GM12878 (cell line): Measurements from ENCODE around the gene TAF10. TPM values are rescaled to one million over a fixed set of nuclear protein-coding genes. Genes with fewer than 3 reads are reported as not detected.

Source experiments
- CBFB ChIP-seq: IDR thresholded peaks from 2 replicates; pipeline ENCODE4 v1.6.1; 2016; ENCODE audit warnings: antibody characterized with exemption, low read depth
- CBX3 ChIP-seq: fragments of 200-600 bp; sonication (generic); IDR thresholded peaks from 2 replicates; pipeline ENCODE4 v1.6.1; 2016; ENCODE audit warnings: low read depth, borderline replicate concordance
- ETV6 ChIP-seq, 2 experiments: fragments of 450-650 bp in 1 of 2; IDR thresholded peaks in 1 of 2; conservative IDR thresholded peaks in 1 of 2; 2 replicates each; pipeline ENCODE4 v1.6.1; 2014; ENCODE audit warnings: antibody characterized with exemption in 1 of 2, borderline replicate concordance in 1 of 2, low read depth in 1 of 2, mild to moderate bottlenecking in 1 of 2, moderate library complexity in 1 of 2
- FOXK2 ChIP-seq: fragments of 450-650 bp; IDR thresholded peaks from 2 replicates; pipeline ENCODE4 v1.6.1; 2017; ENCODE audit warnings: mild to moderate bottlenecking, moderate library complexity
- LARP7 ChIP-seq: fragments of 450-650 bp; IDR thresholded peaks from 2 replicates; pipeline ENCODE4 v1.6.1; 2017; ENCODE audit warnings: mild to moderate bottlenecking
- MXI1 ChIP-seq: fragments of 150-350 bp; IDR thresholded peaks from 2 replicates; pipeline ENCODE4 v1.6.1; 2011; ENCODE audit warnings: low read depth, mild to moderate bottlenecking, inconsistent platforms, low read length, improper control_type of control experiment
- MYB ChIP-seq: fragments of 150-350 bp; IDR thresholded peaks from 2 replicates; pipeline ENCODE4 v1.6.1; 2014; ENCODE audit warnings: mild to moderate bottlenecking, low read depth, low read length, borderline replicate concordance
- MYC ChIP-seq: IDR thresholded peaks from 2 replicates; pipeline ENCODE4 v1.6.1; 2011; ENCODE audit warnings: mild to moderate bottlenecking, low read length, moderate library complexity, inconsistent platforms; ENCODE audit not compliant: insufficient read depth, insufficient replicate concordance, insufficient read length, severe bottlenecking
- PAX8 ChIP-seq: fragments of 450-650 bp; IDR thresholded peaks from 2 replicates; pipeline ENCODE4 v1.6.1; 2017; ENCODE audit warnings: mild to moderate bottlenecking, moderate library complexity
- RUNX3 ChIP-seq: IDR thresholded peaks from 2 replicates; pipeline ENCODE4 v1.6.1; 2012; ENCODE audit warnings: low read length, inconsistent platforms
- SIN3A ChIP-seq: IDR thresholded peaks from 2 replicates; pipeline ENCODE4 v1.6.1; 2012; ENCODE audit warnings: low read depth, low read length, improper control_type of control experiment
- SMARCA5 ChIP-seq: fragments of 450-650 bp; IDR thresholded peaks from 2 replicates; pipeline ENCODE4 v1.6.1; 2017; ENCODE audit warnings: mild to moderate bottlenecking
- SRF ChIP-seq, 2 experiments: IDR thresholded peaks; 2 replicates each; pipeline ENCODE4 v1.6.1; 2011; ENCODE audit warnings: low read depth in 2 of 2, low read length in 2 of 2, mild to moderate bottlenecking in 1 of 2, moderate library complexity in 1 of 2
- SUZ12 ChIP-seq: fragments of 200-600 bp; sonication (generic); IDR thresholded peaks from one replicate; pipeline ENCODE4 v1.6.1; 2018; ENCODE audit warnings: antibody characterized with exemption, mild to moderate bottlenecking; ENCODE audit not compliant: unreplicated experiment
- polyA plus RNA-seq, 11 experiments: library from polyadenylated mRNA; depleted of rRNA in 4 of 11; unstranded in 6 of 11; stranded (reverse) in 5 of 11; fragments of >200 nt; fragmentation: Nextera tagmentation in 4 of 11; fragmentation: Illumina TruSeq in 1 of 11; extraction: Ambion mirVana in 4 of 11; extraction: Trizol in 1 of 11; gene quantifications; 1 replicate in 1 of 11; 2 replicates in 10 of 11; pipeline versions ENCODE4 v1.2.1 to v1.2.3, GENCODE V29; 2011 to 2016; ENCODE audit warnings: inconsistent platforms in 2 of 11, missing spikeins in 2 of 11, low read depth in 1 of 11
- total RNA-seq, 4 experiments: library from RNA; depleted of rRNA in 3 of 4; stranded (reverse); fragments of >200 nt in 3 of 4; fragmentation: Illumina TruSeq in 1 of 4; extraction: Trizol in 1 of 4; gene quantifications; 2 replicates each; pipeline versions ENCODE4 v1.2.1 to v1.2.3, GENCODE V29; 2013 to 2021
- TF ChIP-seq, protein P1 (sequence below): IDR thresholded peaks from 2 replicates; pipeline ENCODE4 v1.6.1; 2012; ENCODE audit warnings: improper control_type of control experiment, low read depth, low read length; ENCODE audit not compliant: insufficient replicate concordance
- TF ChIP-seq, protein P2 (sequence below): fragments of 450-650 bp; IDR thresholded peaks from 2 replicates; pipeline ENCODE4 v1.6.1; 2017; ENCODE audit warnings: borderline replicate concordance
- TF ChIP-seq, protein P3 (sequence below): fragments of 450-650 bp; IDR thresholded peaks from 2 replicates; pipeline ENCODE4 v1.6.1; 2016; ENCODE audit warnings: mild to moderate bottlenecking
- TF ChIP-seq, protein P4 (sequence below): fragments of 450-650 bp; IDR thresholded peaks from 2 replicates; pipeline ENCODE4 v1.6.1; 2018; ENCODE audit warnings: mild to moderate bottlenecking, low read depth, moderate library complexity; ENCODE audit not compliant: partially characterized antibody

Gene TAF10
- total and polyA plus RNA-seq, 10 of the 15 experiments (the other 5 are each of a cell fraction or from before 2014, with no cell fraction given), result 26.7 to 251 (median 149) TPM

DNA sequence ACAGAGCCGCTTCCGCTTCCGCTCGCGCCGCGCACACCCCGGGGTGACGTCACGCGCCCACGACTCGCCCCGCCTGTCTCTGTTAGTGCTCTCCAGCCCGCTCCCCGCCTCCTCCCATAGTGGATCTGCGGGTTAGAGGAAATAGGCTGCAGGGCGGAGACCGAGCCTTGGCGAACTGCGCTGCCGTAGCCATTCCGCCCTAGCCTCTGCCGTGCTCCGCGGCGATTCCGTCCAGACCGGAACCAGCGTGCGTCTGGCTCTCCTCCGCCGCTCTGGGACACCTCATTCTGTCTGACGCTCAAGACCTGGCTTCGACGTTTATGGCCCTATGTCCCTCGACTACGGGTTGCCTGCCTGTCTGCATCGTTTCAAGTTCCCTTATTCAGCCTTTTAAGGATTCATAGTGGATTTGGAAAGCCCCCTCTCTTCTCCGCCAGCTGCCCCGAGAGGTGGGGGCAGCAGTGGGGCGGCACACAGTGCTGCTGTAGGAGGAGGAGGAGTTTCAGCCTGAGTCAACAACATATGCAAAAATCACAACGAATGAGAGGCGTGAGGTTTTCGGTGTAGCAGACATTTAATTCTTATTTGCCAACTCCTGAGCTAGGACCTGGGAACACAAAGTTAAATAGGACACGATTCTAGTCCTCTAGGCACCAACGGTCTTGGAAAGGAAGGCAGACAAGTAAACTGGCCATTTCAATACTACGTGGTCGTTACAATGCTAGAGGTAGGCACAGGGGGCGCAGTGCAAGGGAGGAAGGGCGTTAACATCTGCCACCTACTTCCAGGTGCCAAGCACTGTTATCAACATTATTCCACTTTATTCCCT lies at the start of gene TAF10 (continued):
- TF ChIP-seq, protein P1, sequence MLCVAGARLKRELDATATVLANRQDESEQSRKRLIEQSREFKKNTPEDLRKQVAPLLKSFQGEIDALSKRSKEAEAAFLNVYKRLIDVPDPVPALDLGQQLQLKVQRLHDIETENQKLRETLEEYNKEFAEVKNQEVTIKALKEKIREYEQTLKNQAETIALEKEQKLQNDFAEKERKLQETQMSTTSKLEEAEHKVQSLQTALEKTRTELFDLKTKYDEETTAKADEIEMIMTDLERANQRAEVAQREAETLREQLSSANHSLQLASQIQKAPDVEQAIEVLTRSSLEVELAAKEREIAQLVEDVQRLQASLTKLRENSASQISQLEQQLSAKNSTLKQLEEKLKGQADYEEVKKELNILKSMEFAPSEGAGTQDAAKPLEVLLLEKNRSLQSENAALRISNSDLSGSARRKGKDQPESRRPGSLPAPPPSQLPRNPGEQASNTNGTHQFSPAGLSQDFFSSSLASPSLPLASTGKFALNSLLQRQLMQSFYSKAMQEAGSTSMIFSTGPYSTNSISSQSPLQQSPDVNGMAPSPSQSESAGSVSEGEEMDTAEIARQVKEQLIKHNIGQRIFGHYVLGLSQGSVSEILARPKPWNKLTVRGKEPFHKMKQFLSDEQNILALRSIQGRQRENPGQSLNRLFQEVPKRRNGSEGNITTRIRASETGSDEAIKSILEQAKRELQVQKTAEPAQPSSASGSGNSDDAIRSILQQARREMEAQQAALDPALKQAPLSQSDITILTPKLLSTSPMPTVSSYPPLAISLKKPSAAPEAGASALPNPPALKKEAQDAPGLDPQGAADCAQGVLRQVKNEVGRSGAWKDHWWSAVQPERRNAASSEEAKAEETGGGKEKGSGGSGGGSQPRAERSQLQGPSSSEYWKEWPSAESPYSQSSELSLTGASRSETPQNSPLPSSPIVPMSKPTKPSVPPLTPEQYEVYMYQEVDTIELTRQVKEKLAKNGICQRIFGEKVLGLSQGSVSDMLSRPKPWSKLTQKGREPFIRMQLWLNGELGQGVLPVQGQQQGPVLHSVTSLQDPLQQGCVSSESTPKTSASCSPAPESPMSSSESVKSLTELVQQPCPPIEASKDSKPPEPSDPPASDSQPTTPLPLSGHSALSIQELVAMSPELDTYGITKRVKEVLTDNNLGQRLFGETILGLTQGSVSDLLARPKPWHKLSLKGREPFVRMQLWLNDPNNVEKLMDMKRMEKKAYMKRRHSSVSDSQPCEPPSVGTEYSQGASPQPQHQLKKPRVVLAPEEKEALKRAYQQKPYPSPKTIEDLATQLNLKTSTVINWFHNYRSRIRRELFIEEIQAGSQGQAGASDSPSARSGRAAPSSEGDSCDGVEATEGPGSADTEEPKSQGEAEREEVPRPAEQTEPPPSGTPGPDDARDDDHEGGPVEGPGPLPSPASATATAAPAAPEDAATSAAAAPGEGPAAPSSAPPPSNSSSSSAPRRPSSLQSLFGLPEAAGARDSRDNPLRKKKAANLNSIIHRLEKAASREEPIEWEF, result no peak
- no peak for TF ChIP-seq FOXK2
- TF ChIP-seq, protein P2, sequence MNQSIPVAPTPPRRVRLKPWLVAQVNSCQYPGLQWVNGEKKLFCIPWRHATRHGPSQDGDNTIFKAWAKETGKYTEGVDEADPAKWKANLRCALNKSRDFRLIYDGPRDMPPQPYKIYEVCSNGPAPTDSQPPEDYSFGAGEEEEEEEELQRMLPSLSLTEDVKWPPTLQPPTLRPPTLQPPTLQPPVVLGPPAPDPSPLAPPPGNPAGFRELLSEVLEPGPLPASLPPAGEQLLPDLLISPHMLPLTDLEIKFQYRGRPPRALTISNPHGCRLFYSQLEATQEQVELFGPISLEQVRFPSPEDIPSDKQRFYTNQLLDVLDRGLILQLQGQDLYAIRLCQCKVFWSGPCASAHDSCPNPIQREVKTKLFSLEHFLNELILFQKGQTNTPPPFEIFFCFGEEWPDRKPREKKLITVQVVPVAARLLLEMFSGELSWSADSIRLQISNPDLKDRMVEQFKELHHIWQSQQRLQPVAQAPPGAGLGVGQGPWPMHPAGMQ, result no peak
- TF ChIP-seq LARP7, result peak; percentile 83
- TF ChIP-seq, protein P3, sequence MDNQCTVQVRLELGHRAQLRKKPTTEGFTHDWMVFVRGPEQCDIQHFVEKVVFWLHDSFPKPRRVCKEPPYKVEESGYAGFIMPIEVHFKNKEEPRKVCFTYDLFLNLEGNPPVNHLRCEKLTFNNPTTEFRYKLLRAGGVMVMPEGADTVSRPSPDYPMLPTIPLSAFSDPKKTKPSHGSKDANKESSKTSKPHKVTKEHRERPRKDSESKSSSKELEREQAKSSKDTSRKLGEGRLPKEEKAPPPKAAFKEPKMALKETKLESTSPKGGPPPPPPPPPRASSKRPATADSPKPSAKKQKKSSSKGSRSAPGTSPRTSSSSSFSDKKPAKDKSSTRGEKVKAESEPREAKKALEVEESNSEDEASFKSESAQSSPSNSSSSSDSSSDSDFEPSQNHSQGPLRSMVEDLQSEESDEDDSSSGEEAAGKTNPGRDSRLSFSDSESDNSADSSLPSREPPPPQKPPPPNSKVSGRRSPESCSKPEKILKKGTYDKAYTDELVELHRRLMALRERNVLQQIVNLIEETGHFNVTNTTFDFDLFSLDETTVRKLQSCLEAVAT, result peak; percentile 89
- peak; percentile 76; the same call in 1 of the 2 replicates for TF ChIP-seq SMARCA5
- TF ChIP-seq, protein P4, sequence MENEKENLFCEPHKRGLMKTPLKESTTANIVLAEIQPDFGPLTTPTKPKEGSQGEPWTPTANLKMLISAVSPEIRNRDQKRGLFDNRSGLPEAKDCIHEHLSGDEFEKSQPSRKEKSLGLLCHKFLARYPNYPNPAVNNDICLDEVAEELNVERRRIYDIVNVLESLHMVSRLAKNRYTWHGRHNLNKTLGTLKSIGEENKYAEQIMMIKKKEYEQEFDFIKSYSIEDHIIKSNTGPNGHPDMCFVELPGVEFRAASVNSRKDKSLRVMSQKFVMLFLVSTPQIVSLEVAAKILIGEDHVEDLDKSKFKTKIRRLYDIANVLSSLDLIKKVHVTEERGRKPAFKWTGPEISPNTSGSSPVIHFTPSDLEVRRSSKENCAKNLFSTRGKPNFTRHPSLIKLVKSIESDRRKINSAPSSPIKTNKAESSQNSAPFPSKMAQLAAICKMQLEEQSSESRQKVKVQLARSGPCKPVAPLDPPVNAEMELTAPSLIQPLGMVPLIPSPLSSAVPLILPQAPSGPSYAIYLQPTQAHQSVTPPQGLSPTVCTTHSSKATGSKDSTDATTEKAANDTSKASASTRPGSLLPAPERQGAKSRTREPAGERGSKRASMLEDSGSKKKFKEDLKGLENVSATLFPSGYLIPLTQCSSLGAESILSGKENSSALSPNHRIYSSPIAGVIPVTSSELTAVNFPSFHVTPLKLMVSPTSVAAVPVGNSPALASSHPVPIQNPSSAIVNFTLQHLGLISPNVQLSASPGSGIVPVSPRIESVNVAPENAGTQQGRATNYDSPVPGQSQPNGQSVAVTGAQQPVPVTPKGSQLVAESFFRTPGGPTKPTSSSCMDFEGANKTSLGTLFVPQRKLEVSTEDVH, result no peak
- TF ChIP-seq MYB, result 0 out of 2 replicates have a peak, but pooled peaks have one; percentile 12
- peak; percentile 57; the same call in 1 of the 2 replicates for TF ChIP-seq CBFB
- TF ChIP-seq RUNX3, result peak; percentile 54
- TF ChIP-seq CBX3, result no peak
- TF ChIP-seq SUZ12, result no peak
- no peak for TF ChIP-seq PAX8
- peak; percentile 58 for TF ChIP-seq MYC
- peak; percentile 74; the same call in 1 of the 2 replicates for TF ChIP-seq SIN3A
- TF ChIP-seq ETV6 (conservative IDR thresholded peaks at IDR 0.05 in 1 of 2, IDR thresholded peaks at IDR 0.05 in 1 of 2; ENCODE audit: borderline replicate concordance in 1 of 2, low read depth in 1 of 2), result peak in 1 of 2 experiments; percentile 33; a peak in 1 of 4 replicates
- TF ChIP-seq MXI1, result peak; percentile 54
- 0 out of 4 replicates have a peak, but pooled peaks of 1 of the 2 experiments have one; percentile 73 for TF ChIP-seq SRF (IDR thresholded peaks at IDR 0.05; ENCODE audit: low read depth in 2 of 2, low read length in 2 of 2)
